ENCODE measurements around the gene HDAC10.

The HDAC10 gene

GRCh38 chr22:50289151-50289941 lies 38.3 kb upstream of the HDAC10 start:
- no peak for DNase-seq (ENCODE audit: low read depth)
- no peak overlapping the region for H3K4me3 ChIP-seq (ENCODE audit: low read length)
- no peak for TF ChIP-seq CTCF (conservative IDR thresholded peaks at IDR 0.05; ENCODE audit: low read depth, low read length)

GRCh38 chr22:50287731-50288130 lies 36.7 kb upstream of the HDAC10 start:
- no peak for TF ChIP-seq CTCF (conservative IDR thresholded peaks at IDR 0.05; ENCODE audit: low read depth, low read length)
- DNase-seq (ENCODE audit: low read depth) = no peak
- H3K4me3 ChIP-seq (ENCODE audit: low read length) = no peak overlapping the region

- no peak for TF ChIP-seq CTCF (conservative IDR thresholded peaks at IDR 0.05; ENCODE audit: low read depth, low read length)
- DNase-seq (ENCODE audit: low read depth) = no peak
- no peak overlapping the region for H3K4me3 ChIP-seq (ENCODE audit: low read length)
These were observed 35.7 kb upstream of the HDAC10 start for GRCh38 chr22:50286701-50287318.

- TF ChIP-seq CTCF (conservative IDR thresholded peaks at IDR 0.05; ENCODE audit: low read depth, low read length) = no peak
- no peak for DNase-seq (ENCODE audit: low read depth)
- no peak overlapping the region for H3K4me3 ChIP-seq (ENCODE audit: low read length)
These were observed 35.2 kb upstream of the HDAC10 start for GRCh38 chr22:50286275-50286674.

DNA sequence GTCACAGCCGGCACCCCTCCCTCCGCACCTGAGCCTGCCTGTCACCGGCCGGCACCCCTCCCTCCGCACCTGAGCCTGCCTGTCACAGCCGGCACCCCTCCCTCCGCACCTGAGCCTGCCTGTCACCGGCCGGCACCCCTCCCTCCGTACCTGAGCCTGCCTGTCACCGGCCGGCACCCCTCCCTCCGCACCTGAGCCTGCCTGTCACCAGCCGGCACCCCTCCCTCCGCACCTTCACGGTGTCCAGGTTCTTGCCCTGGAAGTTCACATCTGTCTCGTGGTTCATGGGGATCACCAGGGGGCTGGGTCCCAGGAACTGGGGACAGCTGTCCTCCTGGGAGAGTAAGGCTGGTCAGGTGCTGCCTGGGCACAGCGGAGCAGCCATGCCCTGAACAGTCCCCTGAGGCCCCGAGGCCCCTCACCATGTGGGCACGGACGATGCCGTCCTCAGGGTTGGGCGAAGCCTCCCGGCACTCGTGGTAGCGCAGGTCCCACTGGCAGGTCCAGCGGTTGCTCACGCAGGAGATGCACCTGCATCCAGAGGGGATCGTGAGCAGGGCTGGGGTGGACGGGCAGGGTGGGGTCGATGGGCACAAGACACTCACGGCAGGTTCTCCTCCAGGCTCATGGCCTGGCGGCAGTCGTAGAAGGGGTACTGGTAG lies 34.6 kb upstream of the HDAC10 start:
- no peak for DNase-seq (ENCODE audit: low read depth)
- no peak for TF ChIP-seq CTCF (conservative IDR thresholded peaks at IDR 0.05; ENCODE audit: low read depth, low read length)

GRCh38 chr22:50284479-50284878 lies 33.4 kb upstream of the HDAC10 start:
- DNase-seq (ENCODE audit: low read depth) = no peak
- no peak overlapping the region for H3K4me3 ChIP-seq (ENCODE audit: low read length)
- TF ChIP-seq CTCF (conservative IDR thresholded peaks at IDR 0.05; ENCODE audit: low read depth, low read length) = no peak

More for the DNA sequence above, 34.6 kb upstream of the HDAC10 start:
- H3K4me3 ChIP-seq (ENCODE audit: low read length) = no peak overlapping the region
